ENCODE results near the gene SRP14.

DNA sequence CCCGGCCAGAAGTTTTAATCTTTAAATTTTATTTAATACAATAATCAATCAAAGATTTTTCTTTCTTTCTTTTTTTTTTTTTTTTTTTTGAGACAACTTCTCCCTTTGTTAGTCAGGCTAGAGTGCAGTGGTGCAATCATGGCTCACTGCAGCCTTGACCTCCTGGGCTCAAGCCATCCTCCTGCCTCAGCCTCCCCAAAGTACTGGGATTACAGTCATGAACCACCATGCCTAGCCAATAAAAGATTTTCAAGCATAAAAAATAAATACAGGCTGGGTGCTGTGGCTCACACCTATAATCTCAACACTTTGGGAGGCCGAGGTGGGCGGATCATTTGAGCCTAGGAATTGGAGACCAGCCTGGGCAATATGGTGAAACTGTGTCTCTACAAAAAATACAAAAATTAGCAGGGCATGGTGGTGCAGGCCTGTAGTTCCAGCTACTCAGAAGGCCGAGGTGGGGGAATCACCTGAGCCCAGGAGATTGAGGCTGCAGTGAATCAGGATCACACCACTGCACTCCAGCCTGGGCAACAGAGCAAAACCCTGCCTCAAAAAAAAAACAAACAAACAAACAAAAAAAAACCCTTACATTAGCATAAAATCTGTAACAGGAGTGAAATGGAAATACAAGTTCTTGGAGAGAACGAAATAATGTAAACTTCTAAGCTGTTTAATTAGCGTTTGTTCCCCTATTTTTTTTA is 29.1 kb upstream of the SRP14 start:
- TF ChIP-seq, protein P1, sequence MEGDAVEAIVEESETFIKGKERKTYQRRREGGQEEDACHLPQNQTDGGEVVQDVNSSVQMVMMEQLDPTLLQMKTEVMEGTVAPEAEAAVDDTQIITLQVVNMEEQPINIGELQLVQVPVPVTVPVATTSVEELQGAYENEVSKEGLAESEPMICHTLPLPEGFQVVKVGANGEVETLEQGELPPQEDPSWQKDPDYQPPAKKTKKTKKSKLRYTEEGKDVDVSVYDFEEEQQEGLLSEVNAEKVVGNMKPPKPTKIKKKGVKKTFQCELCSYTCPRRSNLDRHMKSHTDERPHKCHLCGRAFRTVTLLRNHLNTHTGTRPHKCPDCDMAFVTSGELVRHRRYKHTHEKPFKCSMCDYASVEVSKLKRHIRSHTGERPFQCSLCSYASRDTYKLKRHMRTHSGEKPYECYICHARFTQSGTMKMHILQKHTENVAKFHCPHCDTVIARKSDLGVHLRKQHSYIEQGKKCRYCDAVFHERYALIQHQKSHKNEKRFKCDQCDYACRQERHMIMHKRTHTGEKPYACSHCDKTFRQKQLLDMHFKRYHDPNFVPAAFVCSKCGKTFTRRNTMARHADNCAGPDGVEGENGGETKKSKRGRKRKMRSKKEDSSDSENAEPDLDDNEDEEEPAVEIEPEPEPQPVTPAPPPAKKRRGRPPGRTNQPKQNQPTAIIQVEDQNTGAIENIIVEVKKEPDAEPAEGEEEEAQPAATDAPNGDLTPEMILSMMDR (IDR thresholded peaks at IDR 0.05) = no peak
- no peak for TF ChIP-seq SIN3A (IDR thresholded peaks at IDR 0.05; ENCODE audit: borderline replicate concordance, insufficient read depth, low read depth, low read length)
- TF ChIP-seq POLR2AphosphoS5 (IDR thresholded peaks at IDR 0.05; ENCODE audit: low read depth, low read length) = no peak

Data from Panc1 (cell line).